Ureter (tissue), 1 donor: ENCODE data around the gene KIRREL3. TPM values are rescaled to one million over a fixed set of nuclear protein-coding genes. Genes with fewer than 3 reads are reported as not detected.

Experiments used
- DNase-seq: peaks from one replicate; pipeline ENCODE4 v3.0.0-alpha.2; 2020; ENCODE audit warnings: low spot score
- total RNA-seq: library from RNA; stranded (reverse); gene quantifications from one replicate; pipeline ENCODE4 v1.2.4, GENCODE V29; 2023
- donor health status: DM: yes; HTN: yes; CAD: no.

Gene KIRREL3
- total RNA-seq, 1 donor from 2014 or later = not detected

- no peak for DNase-seq
These were observed 466.3 kb downstream of the KIRREL3 start for GRCh38 chr11:126534141-126534805.

- DNase-seq = no peak
These were observed 467.0 kb downstream of the KIRREL3 start for GRCh38 chr11:126533560-126533959.

- DNase-seq = no peak
These were observed 470.2 kb downstream of the KIRREL3 start for GRCh38 chr11:126530416-126530815.

- DNase-seq = no peak
These were observed 471.5 kb downstream of the KIRREL3 start for GRCh38 chr11:126529037-126529436.

- DNase-seq = no peak
These were observed 472.5 kb downstream of the KIRREL3 start for GRCh38 chr11:126528075-126528474.

GRCh38 chr11:126527651-126528050, 472.9 kb downstream of the KIRREL3 start:
- no peak for DNase-seq

- DNase-seq = no peak
These were observed 474.1 kb downstream of the KIRREL3 start for GRCh38 chr11:126526471-126526870.

- no peak for DNase-seq
These were observed 474.9 kb downstream of the KIRREL3 start for GRCh38 chr11:126525702-126526101.

GRCh38 chr11:126525216-126525615, 475.4 kb downstream of the KIRREL3 start:
- no peak for DNase-seq

GRCh38 chr11:126523441-126524205, 476.9 kb downstream of the KIRREL3 start:
- DNase-seq = no peak

- no peak for DNase-seq
These were observed 478.0 kb downstream of the KIRREL3 start for GRCh38 chr11:126522606-126523005.

GRCh38 chr11:126522152-126522551, 478.4 kb downstream of the KIRREL3 start:
- no peak for DNase-seq

GRCh38 chr11:126521196-126521595, 479.4 kb downstream of the KIRREL3 start:
- no peak for DNase-seq

GRCh38 chr11:126519764-126520734, 480.5 kb downstream of the KIRREL3 start:
- DNase-seq = no peak

GRCh38 chr11:126518972-126519690, 481.4 kb downstream of the KIRREL3 start:
- DNase-seq = no peak

GRCh38 chr11:126518071-126518971, 482.2 kb downstream of the KIRREL3 start:
- DNase-seq = no peak

GRCh38 chr11:126515501-126515900, 485.1 kb downstream of the KIRREL3 start:
- no peak for DNase-seq

GRCh38 chr11:126514061-126514693, 486.4 kb downstream of the KIRREL3 start:
- no peak for DNase-seq

- DNase-seq = no peak
These were observed 487.5 kb downstream of the KIRREL3 start for GRCh38 chr11:126512741-126513715.
